ENCODE results near the gene GALNT10.

GALNT10 gene

DNA sequence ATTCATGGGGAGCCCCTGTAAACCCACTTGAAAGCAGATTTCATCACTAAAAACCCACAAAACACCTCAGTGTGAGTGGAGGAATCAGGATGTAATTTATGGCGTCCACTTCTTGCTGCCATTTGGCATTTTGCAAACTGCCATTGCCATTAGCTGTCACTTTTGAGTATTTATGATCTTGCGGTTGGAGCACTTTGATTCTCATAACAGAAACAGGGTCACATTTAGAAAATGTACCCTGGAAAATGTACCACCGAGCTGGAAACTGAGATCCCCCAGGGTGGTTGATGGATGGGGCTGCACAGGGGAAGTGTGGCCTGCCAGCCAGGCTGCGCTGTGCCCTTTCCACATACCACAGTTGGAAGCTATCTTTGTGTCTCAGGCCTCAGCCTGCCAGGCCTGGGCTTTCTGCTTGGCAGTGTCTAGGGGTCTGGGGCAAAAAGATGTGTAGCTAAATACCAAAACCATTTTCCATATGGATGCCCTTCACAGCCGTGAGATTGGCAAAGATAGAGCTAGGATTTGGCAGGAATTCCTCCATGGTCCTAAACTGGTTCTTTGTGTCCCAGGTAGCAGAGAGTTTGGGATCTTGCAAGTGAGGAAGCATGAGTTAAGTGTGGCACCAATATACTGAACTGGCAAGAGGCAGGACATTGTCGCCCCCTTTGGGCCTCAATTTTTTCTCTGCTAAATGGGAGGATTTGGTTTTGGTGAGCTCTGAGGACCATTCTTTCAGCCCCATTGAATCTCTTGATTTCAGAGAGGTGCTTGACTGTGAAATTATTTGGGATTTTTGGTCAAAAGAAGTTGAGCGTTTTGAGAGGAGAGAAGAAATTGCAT lies 46.2 kb downstream of the GALNT10 start:
- peak; percentile 11 for DNase-seq (ENCODE audit: low spot score)

DNA sequence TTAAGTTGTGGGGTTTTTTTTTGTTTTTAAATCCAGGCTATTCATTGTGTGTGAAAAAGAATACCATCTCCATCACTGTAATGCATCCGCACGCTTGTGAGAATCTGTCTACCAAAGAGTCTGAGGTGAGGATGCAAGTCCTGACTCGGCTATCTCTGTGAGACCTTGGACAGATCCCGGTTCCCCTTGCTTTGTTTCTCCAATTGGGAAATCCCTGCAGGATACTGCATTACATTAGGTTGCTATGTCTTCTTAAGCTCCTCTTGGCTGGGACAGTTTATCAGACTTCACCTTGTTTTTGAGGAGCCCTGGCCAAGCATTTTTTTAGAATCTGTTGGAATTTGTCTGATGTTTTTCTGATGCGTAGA lies 46.8 kb downstream of the GALNT10 start:
- no peak for DNase-seq (ENCODE audit: low spot score)

DNA sequence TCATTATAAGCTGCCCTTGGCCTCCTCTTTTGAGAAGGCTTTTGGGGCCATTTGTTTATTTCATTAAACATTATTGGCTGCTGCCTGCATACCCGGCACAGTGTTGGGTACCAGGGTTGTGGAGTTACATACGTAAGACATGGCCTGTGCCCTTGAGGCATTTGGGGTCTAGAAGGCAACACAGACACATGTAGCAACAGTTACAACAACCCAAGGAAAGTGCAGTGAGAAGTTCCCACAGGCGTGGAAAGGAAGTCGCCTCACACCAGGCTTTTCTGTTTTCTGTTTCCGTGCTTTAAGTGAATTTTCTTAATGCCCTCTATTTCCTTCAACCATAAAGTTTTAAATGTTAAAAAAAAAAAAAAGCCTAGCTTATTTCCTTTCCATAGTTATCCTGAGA lies 47.4 kb downstream of the GALNT10 start:
- DNase-seq (ENCODE audit: low spot score): no peak

DNA sequence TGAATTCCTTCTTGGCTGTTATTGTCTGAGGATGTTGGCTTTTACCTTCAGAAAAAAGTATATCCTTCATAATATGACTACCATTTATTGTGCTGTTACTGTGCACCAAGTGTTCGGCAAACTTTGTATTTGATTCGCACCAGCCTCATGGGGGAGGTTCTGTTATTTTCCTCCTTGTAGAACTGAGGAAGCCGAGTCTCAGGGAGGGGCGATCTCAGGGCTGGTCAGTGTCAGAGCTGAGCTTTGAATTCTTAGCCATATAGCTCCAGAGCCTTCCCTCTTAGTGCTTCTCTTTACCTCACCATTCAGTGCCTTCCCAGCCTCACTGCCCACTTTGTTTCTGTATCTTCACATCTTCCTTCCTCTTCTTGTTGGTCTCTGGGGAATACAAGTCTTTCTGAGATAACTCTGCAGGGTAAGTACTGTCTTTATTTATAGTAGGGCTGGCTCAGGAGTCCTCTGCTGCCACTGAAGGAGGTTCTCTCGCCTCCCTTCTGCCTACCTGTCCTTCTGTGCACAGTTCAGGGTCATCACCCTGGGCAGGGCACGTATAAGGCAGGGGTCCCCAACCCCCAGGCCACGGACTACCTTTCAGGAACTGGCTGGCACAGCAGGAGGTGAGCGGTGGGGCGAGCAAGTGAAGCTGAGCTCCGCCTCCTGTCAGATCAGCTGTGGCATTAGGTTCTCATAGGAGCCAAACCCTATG lies 48.4 kb downstream of the GALNT10 start:
- DNase-seq (ENCODE audit: low spot score): peak; percentile 74

DNA sequence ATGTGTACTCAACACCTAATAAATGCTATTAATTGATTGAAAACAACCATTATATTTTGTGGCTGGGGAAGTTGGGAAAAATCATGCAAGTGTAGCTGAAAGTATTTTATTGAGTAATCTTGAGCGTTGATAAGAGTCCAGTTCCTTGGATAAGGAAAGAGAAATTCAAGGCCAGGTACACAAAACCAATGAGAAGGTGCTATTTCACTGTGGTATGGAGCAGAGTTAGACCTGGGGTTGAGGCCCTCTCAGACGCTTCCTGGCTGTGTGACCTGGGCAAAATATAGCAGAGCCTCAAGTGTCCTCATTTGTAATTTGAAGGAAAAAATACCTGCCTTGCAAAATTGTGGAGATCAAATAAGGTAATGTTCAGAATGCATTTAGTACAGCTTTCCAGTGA lies 50.1 kb downstream of the GALNT10 start:
- DNase-seq (ENCODE audit: low spot score): no peak

DNA sequence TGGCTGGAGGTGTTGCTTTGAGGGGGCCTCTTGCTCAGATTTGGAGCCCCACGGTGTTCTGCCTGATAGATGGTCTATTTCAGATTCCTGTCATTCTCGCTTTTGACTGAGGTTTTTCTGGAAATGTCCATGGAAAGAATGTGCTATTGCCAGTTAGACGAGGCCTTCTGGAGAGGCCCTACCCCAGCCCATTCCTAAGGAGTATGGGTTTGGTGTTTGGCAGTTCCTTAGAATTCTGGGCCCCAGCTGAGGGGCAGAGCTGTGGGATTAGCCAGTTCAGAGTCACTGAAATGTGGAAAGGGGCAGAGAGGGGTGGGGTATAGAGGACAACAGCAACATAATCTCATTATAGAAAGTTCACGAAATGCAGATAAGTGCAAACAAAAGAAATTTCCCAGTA lies 50.5 kb downstream of the GALNT10 start:
- no peak for DNase-seq (ENCODE audit: low spot score)

DNA sequence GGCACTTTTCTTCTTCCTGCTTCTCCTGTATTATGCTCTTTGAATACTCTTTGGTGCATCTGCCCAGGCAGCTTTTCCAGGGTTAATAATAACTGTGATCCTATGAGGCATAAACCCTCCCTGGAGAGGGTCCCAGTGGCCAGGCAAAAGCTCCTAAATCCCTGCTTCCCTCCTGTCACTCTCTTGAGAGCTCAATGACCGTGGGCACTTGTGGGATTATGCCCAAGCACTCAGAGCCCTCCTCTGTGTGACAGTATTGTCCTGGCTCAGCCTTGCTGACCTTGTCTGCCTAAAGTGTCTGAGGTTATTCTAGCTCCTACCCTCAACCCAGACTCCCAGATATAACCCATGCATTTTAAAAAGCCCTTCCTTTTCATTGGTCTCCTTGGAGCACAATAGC lies 51.9 kb downstream of the GALNT10 start:
- no peak for DNase-seq (ENCODE audit: low spot score)

DNA sequence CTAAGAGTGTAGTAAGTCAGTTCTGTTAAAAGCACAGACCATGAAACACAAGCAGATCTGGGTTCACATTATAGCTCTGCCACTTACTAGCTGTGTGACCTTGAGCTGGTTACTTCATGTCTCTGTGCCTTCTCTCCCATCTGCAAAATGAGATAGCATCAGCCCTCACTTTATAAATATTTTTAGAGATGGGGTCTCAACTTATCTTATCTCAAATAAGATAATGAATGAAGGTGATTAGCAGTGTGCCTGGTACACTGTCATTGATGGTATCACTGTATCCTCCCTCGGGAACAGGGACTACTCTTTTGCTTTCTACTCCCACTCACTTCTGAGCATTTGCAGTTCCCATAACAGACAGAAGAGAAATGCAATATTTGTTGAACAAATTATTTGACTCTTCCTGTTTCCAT lies 52.4 kb downstream of the GALNT10 start:
- DNase-seq (ENCODE audit: low spot score): no peak

DNA sequence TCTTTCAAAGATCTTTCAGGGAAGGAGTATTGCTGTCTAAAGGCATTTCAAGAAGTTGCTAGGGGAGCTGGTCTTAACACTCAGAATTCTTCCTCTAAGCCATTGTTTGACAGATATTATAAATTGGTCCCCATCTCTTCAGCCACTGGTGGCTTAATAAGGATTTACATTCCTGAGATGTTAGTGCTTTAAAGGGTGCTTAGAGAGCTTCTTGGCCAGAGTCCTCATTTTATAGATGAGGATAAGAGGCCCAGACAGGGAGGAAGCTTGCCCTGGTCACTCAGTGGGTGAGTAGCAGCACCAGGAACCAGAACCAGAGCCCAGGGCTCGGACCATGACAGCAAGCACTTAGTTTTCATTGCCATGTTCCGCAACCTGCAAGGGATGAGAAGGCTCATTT lies 53.2 kb downstream of the GALNT10 start:
- no peak for DNase-seq (ENCODE audit: low spot score)

DNA sequence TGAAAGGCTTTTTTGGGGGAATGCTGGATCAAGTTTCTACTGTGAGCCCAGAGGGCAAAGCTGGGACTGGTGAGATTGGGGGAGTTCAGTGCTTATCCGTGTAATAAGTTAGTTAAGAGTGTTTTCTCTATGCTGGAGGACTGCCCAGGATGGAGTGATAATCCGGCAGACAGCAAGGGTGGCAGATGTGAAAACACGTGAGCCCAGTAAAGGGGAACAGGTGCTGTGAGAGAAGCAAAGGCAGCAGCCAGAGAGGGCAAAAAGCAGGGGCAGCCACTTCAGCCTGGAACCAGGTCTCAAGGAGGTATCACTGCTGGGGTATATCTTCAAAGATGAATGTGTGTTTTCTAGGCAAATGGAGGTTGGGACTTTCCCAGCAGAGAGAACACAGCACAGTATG lies 53.9 kb downstream of the GALNT10 start:
- DNase-seq (ENCODE audit: low spot score): no peak

DNA sequence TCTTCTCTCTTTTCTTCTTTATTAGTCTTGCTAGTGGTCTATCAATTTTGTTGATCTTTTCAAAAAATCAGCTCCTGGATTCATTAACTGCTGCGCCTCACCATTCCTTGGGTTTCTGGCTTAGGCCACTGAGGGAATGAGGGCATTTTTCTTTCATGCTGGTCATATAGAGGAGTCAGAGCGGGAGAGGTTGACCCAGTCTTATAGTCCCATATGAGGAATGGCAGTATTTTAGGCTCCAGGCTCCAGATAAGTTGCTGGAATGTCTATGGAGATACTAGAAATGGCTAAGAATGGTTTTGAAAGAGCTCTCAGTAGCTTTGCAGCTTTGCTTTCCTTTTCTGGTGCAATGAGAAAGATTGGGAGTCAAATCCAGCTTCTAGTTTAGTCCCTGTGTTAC lies 58.2 kb downstream of the GALNT10 start:
- no peak for DNase-seq (ENCODE audit: low spot score)

DNA sequence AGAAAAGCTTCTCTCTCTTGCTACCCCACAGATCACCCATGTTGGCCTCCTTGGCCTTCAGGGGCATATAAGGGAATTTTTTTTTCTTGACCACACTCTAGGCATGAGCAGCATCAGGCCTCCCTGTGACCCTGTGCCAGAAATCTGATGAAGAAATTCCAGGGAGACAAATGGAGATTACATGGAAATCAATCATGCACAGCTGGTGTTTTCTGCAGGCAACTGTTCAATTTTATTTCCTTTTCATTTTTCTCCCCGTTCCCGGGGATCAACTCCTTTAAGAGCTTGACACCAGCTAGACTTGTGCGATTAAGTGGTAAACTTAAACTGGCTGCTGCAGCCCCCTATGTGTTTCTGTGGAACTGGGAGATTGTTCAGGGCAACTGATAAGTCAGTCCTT lies 59.3 kb downstream of the GALNT10 start:
- DNase-seq (ENCODE audit: low spot score): no peak

DNA sequence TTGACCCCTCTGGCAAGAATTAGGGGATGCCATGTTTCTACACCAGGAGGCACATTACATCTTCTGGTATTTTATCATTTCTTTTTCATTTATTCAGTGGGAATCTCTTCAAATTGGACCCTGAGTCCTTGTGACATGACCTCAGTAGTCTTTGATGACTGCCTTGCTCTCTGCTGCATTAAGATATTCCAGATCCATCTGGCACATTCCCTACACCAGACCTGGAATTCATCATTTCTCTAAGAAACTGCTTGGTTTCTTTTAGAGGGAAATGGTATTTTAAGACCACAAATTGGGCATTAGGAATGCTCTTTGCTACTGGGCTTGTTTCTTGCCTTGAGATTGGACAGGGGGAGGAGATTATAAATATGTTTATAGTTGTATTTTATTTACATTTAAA lies 61.0 kb downstream of the GALNT10 start:
- no peak for DNase-seq (ENCODE audit: low spot score)

DNA sequence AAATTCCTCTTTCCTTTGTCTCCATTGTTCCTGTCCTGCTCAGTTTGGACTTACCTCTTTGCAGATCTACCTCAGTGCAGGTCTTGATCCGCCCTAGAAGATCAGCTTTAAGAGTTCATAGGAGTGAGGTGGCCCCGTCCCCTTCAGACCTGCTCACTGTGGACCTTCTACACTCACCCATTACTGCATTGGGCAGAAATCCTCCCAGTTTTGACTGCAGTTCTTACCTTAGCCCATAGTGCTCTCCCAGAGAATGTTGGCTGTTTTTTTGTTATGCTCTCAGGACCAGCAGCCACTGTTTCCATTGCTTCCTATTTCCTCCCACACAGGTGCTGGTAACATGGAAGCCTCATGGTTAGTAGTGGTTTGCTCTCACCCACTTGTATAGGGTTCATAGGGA lies 63.3 kb downstream of the GALNT10 start:
- DNase-seq (ENCODE audit: low spot score): no peak

DNA sequence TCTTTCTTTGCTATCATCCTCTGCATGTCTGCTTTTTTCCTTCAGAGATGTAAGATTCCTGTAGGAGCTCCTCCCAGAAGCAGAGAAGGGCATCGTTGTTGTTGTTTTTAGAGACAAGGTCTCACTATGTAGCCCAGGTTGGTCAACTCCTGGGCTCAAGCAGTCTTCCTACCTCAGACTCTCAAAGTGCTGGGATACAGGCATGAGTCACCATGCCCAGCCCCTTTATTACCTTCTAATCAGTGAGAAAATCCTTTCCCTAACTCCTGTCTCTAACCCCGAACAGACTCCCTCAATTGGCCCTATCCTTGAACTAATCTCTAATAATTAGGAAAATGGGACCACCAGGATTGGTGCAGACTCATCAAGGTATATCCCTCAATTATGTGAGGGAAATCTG lies 64.4 kb downstream of the GALNT10 start:
- DNase-seq (ENCODE audit: low spot score): no peak

DNA sequence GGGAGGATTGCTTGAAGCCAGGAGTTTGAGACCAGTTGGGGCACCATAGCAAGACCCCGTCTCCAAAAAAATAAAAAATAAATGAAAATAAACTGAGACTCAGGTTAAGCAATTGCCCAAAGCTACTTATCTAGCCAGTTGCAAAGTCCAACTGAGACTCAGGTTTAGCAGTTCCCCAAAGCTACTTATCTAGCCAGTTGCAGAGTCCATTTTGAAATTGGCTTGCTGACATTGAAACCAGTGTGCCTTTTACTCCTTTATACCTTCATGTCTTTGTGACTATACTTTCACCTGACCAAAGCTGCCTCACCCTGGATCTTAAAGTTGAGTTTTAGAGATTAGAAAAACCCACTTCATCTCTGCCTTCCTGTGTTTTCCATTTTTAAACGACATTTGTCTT lies 66.5 kb downstream of the GALNT10 start:
- DNase-seq (ENCODE audit: low spot score): no peak

DNA sequence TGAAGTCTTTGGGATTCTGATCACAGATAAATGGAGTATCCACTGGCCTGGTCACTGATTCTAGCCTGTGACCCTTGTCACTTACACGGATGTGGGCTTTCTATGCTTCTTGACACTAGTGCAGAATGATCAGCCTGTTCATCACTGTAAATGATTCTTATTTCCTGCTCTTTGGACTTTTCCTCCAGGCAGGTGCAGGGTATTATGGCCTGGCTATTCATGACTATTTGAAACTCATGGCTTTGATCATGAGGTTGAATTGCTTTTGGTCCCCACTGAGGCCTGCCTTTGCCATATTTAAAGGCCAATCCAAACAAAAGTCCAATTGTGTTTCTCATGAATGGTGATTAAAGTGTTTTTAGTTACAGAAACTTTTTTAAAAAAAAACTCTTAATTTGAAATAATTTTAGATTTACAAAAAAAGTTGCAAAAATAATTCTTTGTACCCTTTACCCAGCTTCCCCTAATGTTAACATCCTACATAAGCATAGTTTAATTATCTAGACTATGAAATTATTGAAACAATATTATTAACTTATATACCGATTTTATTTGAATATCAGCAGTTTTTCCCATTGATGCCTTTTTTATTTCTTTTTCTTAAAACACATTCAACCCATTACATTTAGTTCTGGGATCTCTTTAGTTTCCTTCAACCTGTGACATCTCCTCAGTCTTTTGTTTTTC lies 68.1 kb downstream of the GALNT10 start:
- no peak for DNase-seq (ENCODE audit: low spot score)

DNA sequence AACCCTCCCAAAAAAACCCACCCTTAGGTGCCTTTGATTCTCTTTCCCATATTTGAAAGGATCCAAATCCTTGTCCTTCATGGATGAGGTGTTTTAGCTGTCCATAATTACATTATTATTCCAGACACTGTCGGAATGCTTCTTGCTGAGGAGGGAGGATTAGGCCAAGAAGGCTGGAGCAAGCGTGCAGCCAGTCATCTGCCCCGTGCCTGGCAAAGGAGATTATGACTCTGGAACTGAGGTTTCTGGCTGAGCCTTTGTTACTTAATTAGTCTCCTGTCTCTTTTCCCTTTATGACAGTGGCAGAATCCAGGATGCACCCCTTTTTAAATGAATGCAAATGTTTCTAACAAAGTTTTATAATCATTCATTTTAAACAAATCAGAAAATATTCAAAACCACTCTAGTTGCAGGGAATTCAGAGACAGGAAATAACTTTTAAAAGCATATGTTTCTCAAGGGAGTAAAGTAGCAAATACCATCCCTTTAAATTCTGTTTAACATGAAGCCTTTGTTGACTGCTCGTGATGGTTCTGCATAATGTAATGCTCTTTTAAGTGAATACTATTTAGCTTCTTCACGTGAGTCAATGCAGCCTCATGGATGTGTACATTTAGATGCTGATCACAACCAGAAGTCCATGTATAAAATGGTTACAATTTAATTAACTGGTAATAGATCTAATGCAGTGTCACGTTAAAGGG lies 69.8 kb downstream of the GALNT10 start:
- DNase-seq (ENCODE audit: low spot score): no peak

DNA sequence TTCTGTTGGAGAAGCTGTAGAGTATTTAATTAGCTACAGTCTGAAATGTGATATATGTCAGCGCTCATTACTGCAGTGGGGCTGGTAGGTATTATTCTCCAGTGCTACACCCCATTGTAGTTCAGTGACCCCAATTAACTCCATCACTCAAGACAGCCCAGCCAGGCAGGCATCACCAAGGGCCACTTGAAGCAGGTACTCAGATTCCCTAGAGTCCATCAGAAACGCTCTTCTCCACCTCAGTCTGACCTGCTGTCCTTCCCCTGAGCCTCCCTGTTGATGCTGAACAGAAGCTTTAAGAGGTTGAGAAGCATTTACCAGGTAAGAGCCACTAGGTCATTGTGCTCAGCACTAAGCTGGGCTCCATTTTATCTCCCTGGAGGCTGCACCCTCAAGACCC lies 71.8 kb downstream of the GALNT10 start:
- DNase-seq (ENCODE audit: low spot score): no peak

DNA sequence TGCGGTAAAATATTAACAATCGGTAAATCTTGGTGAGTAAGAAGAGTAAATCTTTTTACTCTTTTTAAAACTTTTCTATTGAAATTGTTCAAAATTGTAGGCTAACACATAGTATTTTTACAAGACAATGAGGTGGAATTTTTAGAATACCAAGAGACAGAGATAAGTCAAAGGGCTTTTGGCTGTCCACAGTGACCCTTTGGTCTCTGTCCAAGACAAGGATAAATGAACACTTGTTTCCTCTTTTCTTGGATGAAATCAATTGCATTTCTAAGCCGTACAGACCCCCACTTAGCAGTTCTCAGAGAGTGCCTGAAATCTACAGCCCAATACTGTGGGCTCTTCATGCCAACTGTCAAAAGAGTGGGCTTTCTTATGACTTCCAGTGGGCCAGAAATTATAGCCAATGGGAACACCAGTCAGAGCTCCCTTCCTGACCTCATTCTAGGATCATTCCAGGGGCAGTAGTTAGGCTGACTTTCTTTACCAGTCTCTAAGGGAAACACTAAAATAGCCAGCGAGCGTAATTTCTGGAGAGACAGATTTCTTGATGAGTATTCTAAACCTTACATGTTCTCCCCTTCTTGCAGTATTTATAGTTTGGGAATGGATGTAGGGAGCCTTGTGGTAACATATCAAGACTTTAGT lies 74.1 kb downstream of the GALNT10 start:
- no peak for DNase-seq (ENCODE audit: low spot score)

DNA sequence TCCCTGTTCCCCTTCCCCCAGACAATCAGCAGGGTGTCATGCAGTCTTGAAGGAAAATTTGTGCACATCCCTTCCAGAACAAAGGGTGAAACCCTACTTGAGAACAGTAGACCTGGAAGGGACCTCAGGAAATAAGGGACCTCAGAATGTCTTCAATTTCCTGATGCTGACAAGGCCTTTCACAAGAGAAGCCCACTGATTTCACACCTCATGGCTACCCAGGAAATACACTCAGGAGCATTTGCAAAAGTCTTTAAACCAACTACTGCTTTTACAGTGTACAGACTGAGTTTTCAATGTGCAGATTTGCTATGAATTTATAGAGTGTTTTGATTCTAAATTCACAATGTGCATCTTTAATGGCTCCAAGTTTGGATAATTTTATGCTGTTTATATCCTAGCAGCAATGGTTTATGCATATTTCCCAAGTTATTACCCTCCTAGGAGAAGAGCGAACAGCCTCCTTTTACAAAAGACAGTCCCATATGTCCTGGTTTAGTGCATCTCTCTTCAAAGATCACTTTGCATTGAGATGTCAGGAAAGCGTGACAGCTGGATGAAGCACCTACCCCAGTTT lies 74.8 kb downstream of the GALNT10 start:
- no peak for DNase-seq (ENCODE audit: low spot score)

DNA sequence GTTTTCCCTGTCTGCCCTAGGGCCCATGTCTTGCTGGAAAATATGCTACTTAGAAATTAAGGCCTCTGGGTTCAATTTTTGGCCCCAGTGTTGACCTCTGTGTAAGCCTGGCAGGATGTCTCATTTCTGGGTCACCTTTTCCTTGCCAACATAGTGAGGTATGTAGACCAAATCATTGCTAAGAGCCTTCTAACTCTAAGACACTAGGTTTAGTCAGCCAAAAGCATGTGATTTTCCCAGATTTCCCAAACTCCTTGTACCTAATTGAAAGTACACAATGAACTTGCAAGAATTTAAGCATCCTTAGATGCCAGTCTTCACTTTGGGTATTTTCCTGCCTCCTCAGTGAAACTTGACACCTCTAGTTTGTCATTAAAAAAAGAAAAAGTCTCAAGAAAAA lies 77.0 kb downstream of the GALNT10 start:
- no peak for DNase-seq (ENCODE audit: low spot score)

Data from germinal center (tissue), 1 donor.